NCI-H1092 (cell line): ENCODE measurements around the gene JADE3.
"Not testable (repeated sequence)": the region's sequence is repeated elsewhere in the genome, so short reads cannot be mapped to it uniquely, and the experiment has no call there.

Experiments used
- DNase-seq: peaks from one replicate; lab custom pipeline; 2025; lab: John Stamatoyannopoulos, UW

JADE3 gene

GRCh38 chrX:46935295-46935694 is 23.1 kb downstream of the JADE3 start:
- DNase-seq = no peak

GRCh38 chrX:46938589-46938988 is 26.4 kb downstream of the JADE3 start:
- no peak for DNase-seq

GRCh38 chrX:46941341-46941740 is 29.1 kb downstream of the JADE3 start:
- no peak for DNase-seq

- no peak for DNase-seq
Observed at GRCh38 chrX:46953137-46953527, 40.9 kb downstream of the JADE3 start.

GRCh38 chrX:46953597-46953996 is 41.4 kb downstream of the JADE3 start:
- DNase-seq = no peak

GRCh38 chrX:46954716-46955115 is 42.5 kb downstream of the JADE3 start:
- no peak for DNase-seq

GRCh38 chrX:46956589-46956988 is 44.4 kb downstream of the JADE3 start:
- not testable (repeated sequence) for DNase-seq

GRCh38 chrX:46957297-46957696 is 45.1 kb downstream of the JADE3 start:
- DNase-seq = no peak

GRCh38 chrX:46959101-46959500 is 46.9 kb downstream of the JADE3 start:
- no peak for DNase-seq

- no peak for DNase-seq
Observed at GRCh38 chrX:46959985-46960700, 47.9 kb downstream of the JADE3 start.

- no peak for DNase-seq
Observed at GRCh38 chrX:46961097-46961496, 48.9 kb downstream of the JADE3 start.

GRCh38 chrX:46961574-46962283 is 49.5 kb downstream of the JADE3 start:
- DNase-seq = peak; percentile 4

- DNase-seq = no peak
Observed at GRCh38 chrX:46965125-46965758, 53.0 kb downstream of the JADE3 start.

- no peak for DNase-seq
Observed at GRCh38 chrX:46967547-46967946, 55.3 kb downstream of the JADE3 start.

- DNase-seq = not testable (repeated sequence)
Observed at GRCh38 chrX:46977046-46977445, 64.8 kb downstream of the JADE3 start.

- DNase-seq = peak; percentile 33
Observed at GRCh38 chrX:46978341-46979291, 66.4 kb downstream of the JADE3 start.

GRCh38 chrX:46984705-46985104 is 72.5 kb downstream of the JADE3 start:
- no peak for DNase-seq

- no peak for DNase-seq
Observed at GRCh38 chrX:46989548-46989947, 77.3 kb downstream of the JADE3 start.

- no peak for DNase-seq
Observed at GRCh38 chrX:46991664-46992063, 79.4 kb downstream of the JADE3 start.

GRCh38 chrX:46992070-46992469 is 79.8 kb downstream of the JADE3 start:
- DNase-seq = no peak

- no peak for DNase-seq
Observed at GRCh38 chrX:46994096-46994495, 81.9 kb downstream of the JADE3 start.

- no peak for DNase-seq
Observed at GRCh38 chrX:47012131-47012530, 99.9 kb downstream of the JADE3 start.
